Fibroblast of mammary gland (primary cell): ENCODE results near the gene SHOC1.
A peak's percentile ranks its signal among the peaks of the same experiment; 100 is the strongest.

ENCODE experiments used
- DNase-seq: peaks from one replicate; pipeline ENCODE4 v3.0.0-alpha.2; 2010; ENCODE audit warnings: low read depth
- H3K4me3 ChIP-seq: 2 replicates; pipeline ENCODE4 v1.5.1; 2011; ENCODE audit warnings: low read depth, mild to moderate bottlenecking, low read length, moderate library complexity; ENCODE audit not compliant: control insufficient read depth
- CTCF ChIP-seq: conservative IDR thresholded peaks from 2 replicates; pipeline ENCODE4 v1.5.1; 2011; ENCODE audit warnings: low read depth, low read length, inconsistent platforms; ENCODE audit not compliant: control insufficient read depth, insufficient read depth

SHOC1 gene

GRCh38 chr9:111762556-111762955 is 32.2 kb downstream of the SHOC1 start:
- no peak for DNase-seq
- no peak for TF ChIP-seq CTCF
- no peak overlapping the region for H3K4me3 ChIP-seq

GRCh38 chr9:111759762-111760639 is 34.7 kb downstream of the SHOC1 start:
- peak; percentile 88 for DNase-seq
- no peak overlapping the region for H3K4me3 ChIP-seq
- TF ChIP-seq CTCF: peak; percentile 64

- no peak overlapping the region for H3K4me3 ChIP-seq
- DNase-seq: no peak
- TF ChIP-seq CTCF: no peak
These were observed 39.9 kb downstream of the SHOC1 start for GRCh38 chr9:111754800-111755199.

GRCh38 chr9:111752455-111752854 is 42.3 kb downstream of the SHOC1 start:
- DNase-seq: peak; percentile 75
- no peak overlapping the region for H3K4me3 ChIP-seq
- TF ChIP-seq CTCF: no peak
